ENCODE measurements around the gene SPEM2.

The SPEM2 gene

GRCh38 chr17:7403977-7404736 lies 21.3 kb upstream of the SPEM2 start, which contains the start of gene TMEM256:
Gene TMEM256, minus strand, starts transcription at chr17:7404097. Its CDS starts 13 bp downstream, at chr17:7404084.
- DNase-seq = peak; percentile 100

- no peak for DNase-seq
Measured at GRCh38 chr17:7404737-7405349, 20.6 kb upstream of the SPEM2 start.

GRCh38 chr17:7405350-7406234 lies 19.8 kb upstream of the SPEM2 start:
- DNase-seq = no peak

GRCh38 chr17:7406235-7406825 lies 19.1 kb upstream of the SPEM2 start:
- no peak for DNase-seq

- DNase-seq = no peak
Measured at GRCh38 chr17:7407082-7407481, 18.3 kb upstream of the SPEM2 start.

- no peak for DNase-seq
Measured at GRCh38 chr17:7407485-7408251, 17.7 kb upstream of the SPEM2 start, which contains the start of gene NLGN2. Gene NLGN2, plus strand, starts transcription at chr17:7407845. Its CDS starts 411 bp downstream, at chr17:7408256.

GRCh38 chr17:7408252-7408727 lies 17.1 kb upstream of the SPEM2 start:
- DNase-seq = no peak

- DNase-seq = no peak
Measured at GRCh38 chr17:7408863-7409262, 16.6 kb upstream of the SPEM2 start.

GRCh38 chr17:7409716-7410115 lies 15.7 kb upstream of the SPEM2 start:
- no peak for DNase-seq

- DNase-seq = no peak
Measured at GRCh38 chr17:7410634-7411426, 14.6 kb upstream of the SPEM2 start.

GRCh38 chr17:7411427-7411750 lies 14.0 kb upstream of the SPEM2 start:
- DNase-seq = no peak

- DNase-seq = no peak
Measured at GRCh38 chr17:7413346-7413985, 11.9 kb upstream of the SPEM2 start.

GRCh38 chr17:7414837-7415236 lies 10.6 kb upstream of the SPEM2 start:
- no peak for DNase-seq

- DNase-seq = no peak
Measured at GRCh38 chr17:7415784-7416183, 9.6 kb upstream of the SPEM2 start.

- DNase-seq = no peak
Measured at GRCh38 chr17:7416323-7416722, 9.1 kb upstream of the SPEM2 start.

- no peak for DNase-seq
Measured at GRCh38 chr17:7417056-7417655, 8.3 kb upstream of the SPEM2 start.

GRCh38 chr17:7418472-7419152 lies 6.8 kb upstream of the SPEM2 start:
- DNase-seq = no peak

- no peak for DNase-seq
Measured at GRCh38 chr17:7419819-7420610, 5.4 kb upstream of the SPEM2 start, which contains the start of gene SPEM1. Gene SPEM1, plus strand, starts transcription at chr17:7420324. Its CDS starts 61 bp downstream, at chr17:7420385.

- no peak for DNase-seq
Measured at GRCh38 chr17:7421186-7421585, 4.2 kb upstream of the SPEM2 start.
